COLO668 (cell line): ENCODE results near the gene RPRD1B.
"Not testable (repeated sequence)": the region's sequence is repeated elsewhere in the genome, so short reads cannot be mapped to it uniquely, and the experiment has no call there.

ENCODE experiments used
- DNase-seq: peaks from one replicate; lab custom pipeline; 2025; ENCODE audit not compliant: unreplicated experiment; lab: John Stamatoyannopoulos, UW

The RPRD1B gene

GRCh38 chr20:38098952-38099351 lies 65.4 kb downstream of the RPRD1B start:
- DNase-seq: no peak

GRCh38 chr20:38102206-38102605 lies 68.7 kb downstream of the RPRD1B start:
- not testable (repeated sequence) for DNase-seq

GRCh38 chr20:38104285-38104684 lies 70.7 kb downstream of the RPRD1B start:
- DNase-seq: no peak

GRCh38 chr20:38106461-38106860 lies 72.9 kb downstream of the RPRD1B start:
- DNase-seq: no peak

GRCh38 chr20:38107386-38107785 lies 73.8 kb downstream of the RPRD1B start:
- DNase-seq: not testable (repeated sequence)

- DNase-seq: peak; percentile 9
Observed at GRCh38 chr20:38107916-38108315, 74.4 kb downstream of the RPRD1B start.

- DNase-seq: no peak
Observed at GRCh38 chr20:38108438-38108985, 75.0 kb downstream of the RPRD1B start.

- DNase-seq: no peak
Observed at GRCh38 chr20:38108986-38109541, 75.5 kb downstream of the RPRD1B start.

- no peak for DNase-seq
Observed at GRCh38 chr20:38109591-38110524, 76.3 kb downstream of the RPRD1B start.

- no peak for DNase-seq
Observed at GRCh38 chr20:38110525-38111178, 77.1 kb downstream of the RPRD1B start.

GRCh38 chr20:38111366-38112232 lies 78.1 kb downstream of the RPRD1B start:
- DNase-seq: no peak

GRCh38 chr20:38112261-38112929 lies 78.8 kb downstream of the RPRD1B start:
- no peak for DNase-seq

GRCh38 chr20:38112930-38113294 lies 79.4 kb downstream of the RPRD1B start:
- DNase-seq: no peak

GRCh38 chr20:38113401-38114325 lies 80.1 kb downstream of the RPRD1B start:
- DNase-seq: peak; percentile 35

- DNase-seq: no peak
Observed at GRCh38 chr20:38114353-38114791, 80.8 kb downstream of the RPRD1B start.

GRCh38 chr20:38115205-38115604 lies 81.7 kb downstream of the RPRD1B start:
- no peak for DNase-seq

GRCh38 chr20:38115896-38116295 lies 82.3 kb downstream of the RPRD1B start:
- DNase-seq: no peak

GRCh38 chr20:38116409-38117165 lies 83.0 kb downstream of the RPRD1B start:
- DNase-seq: no peak
